ENCODE results near the gene HSFY1.
"Not testable (repeated sequence)": the region's sequence is repeated elsewhere in the genome, so short reads cannot be mapped to it uniquely, and the experiment has no call there.

Gene HSFY1, protein sequence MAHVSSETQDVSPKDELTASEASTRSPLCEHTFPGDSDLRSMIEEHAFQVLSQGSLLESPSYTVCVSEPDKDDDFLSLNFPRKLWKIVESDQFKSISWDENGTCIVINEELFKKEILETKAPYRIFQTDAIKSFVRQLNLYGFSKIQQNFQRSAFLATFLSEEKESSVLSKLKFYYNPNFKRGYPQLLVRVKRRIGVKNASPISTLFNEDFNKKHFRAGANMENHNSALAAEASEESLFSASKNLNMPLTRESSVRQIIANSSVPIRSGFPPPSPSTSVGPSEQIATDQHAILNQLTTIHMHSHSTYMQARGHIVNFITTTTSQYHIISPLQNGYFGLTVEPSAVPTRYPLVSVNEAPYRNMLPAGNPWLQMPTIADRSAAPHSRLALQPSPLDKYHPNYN

GRCh38 chrY:18546420-18546819 is at the start of gene HSFY1:
HSFY1 (plus strand) TSS chrY:18546720; CDS start chrY:18546788, 68 bp downstream.
- DNase-seq (ENCODE audit: low read depth in 2 of 2), result not testable (repeated sequence)

GRCh38 chrY:18504266-18504665 is 42.3 kb upstream of the HSFY1 start:
- not testable (repeated sequence) for DNase-seq (ENCODE audit: low read depth in 2 of 2)

DNA sequence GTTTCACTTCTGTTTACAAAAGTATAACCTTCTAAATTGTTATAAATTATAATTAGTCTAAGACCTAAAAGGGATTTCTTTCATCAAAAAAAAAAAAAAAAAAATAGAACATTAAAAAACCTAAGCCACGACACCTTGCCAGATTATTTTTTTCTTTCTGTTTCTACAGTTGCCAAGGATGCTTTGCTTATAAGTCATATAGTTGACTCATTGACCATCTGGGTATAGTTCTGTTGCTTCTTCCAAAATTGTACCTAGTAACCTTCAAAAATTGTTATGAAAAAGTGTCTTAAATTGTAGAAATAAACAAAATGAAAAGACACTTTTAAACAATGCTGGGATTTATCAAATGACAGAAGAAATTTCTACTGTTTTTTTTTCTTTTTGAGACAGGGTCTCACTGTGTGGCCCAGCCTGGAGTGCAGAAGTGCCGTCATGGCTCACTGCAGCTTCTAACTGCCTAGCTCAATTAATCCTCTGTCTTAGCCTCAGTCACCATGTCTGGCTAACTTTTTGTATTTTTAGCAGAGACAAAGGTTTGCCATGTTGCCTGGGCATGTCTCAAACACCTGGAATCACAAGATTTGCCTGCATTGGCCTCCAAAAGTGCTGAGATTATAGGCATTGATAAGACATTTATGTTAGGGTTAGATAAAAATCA is 15.4 kb upstream of the HSFY1 start:
- not testable (repeated sequence) for DNase-seq (ENCODE audit: low read depth in 2 of 2)

- DNase-seq (ENCODE audit: low read depth in 2 of 2), result not testable (repeated sequence)
Measured at GRCh38 chrY:18538952-18539351, 7.6 kb upstream of the HSFY1 start.

- not testable (repeated sequence) for DNase-seq (ENCODE audit: low read depth in 2 of 2)
Measured at GRCh38 chrY:18553132-18553531, 6.6 kb downstream of the HSFY1 start.

GRCh38 chrY:18565915-18566314 is 19.4 kb downstream of the HSFY1 start:
- not testable (repeated sequence) for DNase-seq (ENCODE audit: low read depth in 2 of 2)
